Epidermal melanocyte (primary cell): ENCODE measurements around the gene KIF26A.

Experiments
- DNase-seq: peaks from one replicate; pipeline ENCODE4 v3.0.0; 2011; ENCODE audit warnings: low spot score; ENCODE audit not compliant: insufficient read length

KIF26A gene

GRCh38 chr14:104176611-104177010 lies 38.2 kb downstream of the KIF26A start:
- DNase-seq = no peak

- peak; percentile 8 for DNase-seq
These were observed 39.0 kb downstream of the KIF26A start for GRCh38 chr14:104177411-104177810.

- peak; percentile 15 for DNase-seq
These were observed 39.9 kb downstream of the KIF26A start for GRCh38 chr14:104178279-104178678.

GRCh38 chr14:104179126-104179525 lies 40.7 kb downstream of the KIF26A start:
- DNase-seq = peak; percentile 12

- DNase-seq = peak; percentile 5
These were observed 41.3 kb downstream of the KIF26A start for GRCh38 chr14:104179564-104180129.

GRCh38 chr14:104180561-104181165 lies 42.3 kb downstream of the KIF26A start:
- DNase-seq = peak; percentile 19

GRCh38 chr14:104181761-104182530 lies 43.6 kb downstream of the KIF26A start:
- DNase-seq = peak; percentile 15

GRCh38 chr14:104182857-104183425 lies 44.6 kb downstream of the KIF26A start:
- DNase-seq = no peak

- no peak for DNase-seq
These were observed 45.4 kb downstream of the KIF26A start for GRCh38 chr14:104183796-104184195.

- DNase-seq = peak; percentile 13
These were observed 46.1 kb downstream of the KIF26A start for GRCh38 chr14:104184506-104184905.

- DNase-seq = no peak
These were observed 46.6 kb downstream of the KIF26A start for GRCh38 chr14:104184911-104185499.

- DNase-seq = no peak
These were observed 47.6 kb downstream of the KIF26A start for GRCh38 chr14:104185916-104186495.

- no peak for DNase-seq
These were observed 48.2 kb downstream of the KIF26A start for GRCh38 chr14:104186575-104186974.

GRCh38 chr14:104187121-104187889 lies 48.9 kb downstream of the KIF26A start:
- DNase-seq = no peak

- DNase-seq = no peak
These were observed 49.7 kb downstream of the KIF26A start for GRCh38 chr14:104187931-104188726.

GRCh38 chr14:104188727-104189400 lies 50.5 kb downstream of the KIF26A start:
- no peak for DNase-seq

- no peak for DNase-seq
These were observed 51.4 kb downstream of the KIF26A start for GRCh38 chr14:104189629-104190335.

GRCh38 chr14:104190396-104191000 lies 52.1 kb downstream of the KIF26A start:
- DNase-seq = no peak
